CD8-positive, alpha-beta memory T cell (primary cell): Measurements from ENCODE around the gene SELENOS. TPM values are rescaled to one million over a fixed set of nuclear protein-coding genes. Genes with fewer than 3 reads are reported as not detected.

Experiments
- CTCF ChIA-PET: fragments of 350-600 bp; sonication (Branson Sonifier 250); formaldehyde crosslinking; loops from one replicate; lab custom pipeline; 2021; ENCODE audit warnings: antibody characterized with exemption; lab: Charles Lee
- POLR2A ChIA-PET: fragments of 350-600 bp; sonication (Branson Sonifier 250); formaldehyde crosslinking; loops from one replicate; lab custom pipeline; 2021; ENCODE audit warnings: antibody characterized with exemption; lab: Charles Lee
- DNase-seq, 5 donors: peaks; one replicate each; pipeline versions ENCODE4 v3.0.0 to v3.0.0-alpha.2; 2020 to 2022; ENCODE audit warnings: mixed read lengths in 1 of 5
- H3K27ac ChIP-seq: one replicate; pipeline ENCODE4 v1.7.0; 2013; ENCODE audit warnings: low read depth, mild to moderate bottlenecking, low read length, moderate library complexity
- H3K27me3 ChIP-seq: 2 replicates; pipeline ENCODE4 v1.7.0; 2013; ENCODE audit warnings: low read length, mild to moderate bottlenecking; ENCODE audit not compliant: insufficient read depth, poor library complexity, severe bottlenecking
- H3K36me3 ChIP-seq: 2 replicates; pipeline ENCODE4 v1.7.0; 2013; ENCODE audit warnings: mild to moderate bottlenecking, low read length, moderate library complexity; ENCODE audit not compliant: insufficient read depth
- H3K4me1 ChIP-seq: 2 replicates; pipeline ENCODE4 v1.7.0; 2013; ENCODE audit warnings: mild to moderate bottlenecking, low read length, moderate library complexity; ENCODE audit not compliant: insufficient read depth
- H3K4me3 ChIP-seq: 2 replicates; pipeline ENCODE4 v1.7.0; 2013; ENCODE audit warnings: mild to moderate bottlenecking, low read length
- H3K9me3 ChIP-seq: 2 replicates; pipeline ENCODE4 v1.7.0; 2013; ENCODE audit warnings: mild to moderate bottlenecking, low read length
- H3K27ac Mint-ChIP-seq, 8 donors: one replicate each; pipeline ENCODE4 v1.8.0; 2020 to 2021; ENCODE audit warnings: mixed read lengths in 8 of 8, mild to moderate bottlenecking in 6 of 8, inconsistent platforms in 3 of 8, moderate library complexity in 3 of 8
- H3K27me3 Mint-ChIP-seq, 2 donors: one replicate each; pipeline ENCODE4 v1.8.0; 2020 to 2021; ENCODE audit warnings: mixed read lengths in 2 of 2, mild to moderate bottlenecking in 1 of 2, moderate library complexity in 1 of 2
- H3K36me3 Mint-ChIP-seq, 3 donors: one replicate each; pipeline ENCODE4 v1.8.0; 2020 to 2021; ENCODE audit warnings: mixed read lengths in 3 of 3, inconsistent platforms in 1 of 3, mild to moderate bottlenecking in 1 of 3
- H3K4me1 Mint-ChIP-seq, 3 donors: one replicate each; pipeline ENCODE4 v1.8.0; 2020 to 2021; ENCODE audit warnings: mixed read lengths in 3 of 3, inconsistent platforms in 1 of 3, mild to moderate bottlenecking in 1 of 3
- H3K4me3 Mint-ChIP-seq, 7 donors: one replicate each; pipeline ENCODE4 v1.8.0; 2020 to 2021; ENCODE audit warnings: mixed read lengths in 7 of 7, mild to moderate bottlenecking in 6 of 7, moderate library complexity in 4 of 7, inconsistent platforms in 2 of 7
- H3K9me3 Mint-ChIP-seq, 5 donors: one replicate each; pipeline ENCODE4 v1.8.0; 2020 to 2022; ENCODE audit warnings: mixed read lengths in 5 of 5, mild to moderate bottlenecking in 3 of 5, moderate library complexity in 2 of 5, inconsistent platforms in 1 of 5
- polyA plus RNA-seq: library from polyadenylated mRNA; unstranded; fragments of 300-500 nt; fragmentation: Illumina TruSeq; gene quantifications from one replicate; pipeline ENCODE4 v1.2.3, GENCODE V29; 2021
- total RNA-seq, 2 experiments: library from RNA; stranded (reverse); gene quantifications; one replicate each; pipeline ENCODE4 v1.2.3, GENCODE V29; 2021

SELENOS gene
- total and polyA plus RNA-seq, 3 experiments from 2014 or later, result 46.7 to 81.2 (median 47.8) TPM

- no peaks in the 10 kb centered on the region for H3K9me3 Mint-ChIP-seq
- H3K27me3 ChIP-seq, result no peaks in the 10 kb centered on the region
- H3K4me1 ChIP-seq, result peaks cover 7% of the 10 kb centered on the region
- peaks cover 0 to 6% of the 10 kb centered on the region in 2 donors for H3K27me3 Mint-ChIP-seq
- H3K36me3 ChIP-seq, result no peaks in the 10 kb centered on the region
- no peaks in the 10 kb centered on the region for H3K9me3 ChIP-seq
- H3K4me1 Mint-ChIP-seq, result peaks cover 7% of the 10 kb centered on the region in 3 donors
- no peak for DNase-seq
- no peak overlapping the region for H3K27ac Mint-ChIP-seq
- no peaks in the 10 kb centered on the region for H3K36me3 Mint-ChIP-seq
- H3K4me3 Mint-ChIP-seq, result no peak overlapping the region
- ChIA-PET CTCF (no interaction called here), POLR2A (no interaction called here)
- no peak overlapping the region for H3K4me3 ChIP-seq
- no peak overlapping the region for H3K27ac ChIP-seq
Observed at GRCh38 chr15:101315736-101316135, 38.5 kb upstream of the SELENOS start.

GRCh38 chr15:101314336-101315125 lies 37.2 kb upstream of the SELENOS start:
- H3K27me3 ChIP-seq, result no peaks in the 10 kb centered on the region
- POLR2A ChIA-PET, result no interaction called here
- H3K27ac ChIP-seq, result no peak overlapping the region
- CTCF ChIA-PET, result interaction anchor here (0.8 kb wide), 1 partner anchor 337 kb away, joined by 3 read pairs; the partner anchor contains the start of gene TM2D3
- no peak overlapping the region for H3K4me3 ChIP-seq
- H3K4me1 ChIP-seq, result no peaks in the 10 kb centered on the region
- no peaks in the 10 kb centered on the region for H3K36me3 Mint-ChIP-seq
- DNase-seq, result peak in 1 of 5 donors; percentile 23
- H3K27me3 Mint-ChIP-seq, result peaks cover 0 to 6% of the 10 kb centered on the region in 2 donors
- H3K4me1 Mint-ChIP-seq, result no peaks in the 10 kb centered on the region
- H3K27ac Mint-ChIP-seq, result peak overlapping the region in 2 of 8 donors; percentile 10 to 12
- H3K4me3 Mint-ChIP-seq, result no peak overlapping the region
- H3K36me3 ChIP-seq, result no peaks in the 10 kb centered on the region
- H3K9me3 Mint-ChIP-seq, result no peaks in the 10 kb centered on the region
- H3K9me3 ChIP-seq, result no peaks in the 10 kb centered on the region

DNA sequence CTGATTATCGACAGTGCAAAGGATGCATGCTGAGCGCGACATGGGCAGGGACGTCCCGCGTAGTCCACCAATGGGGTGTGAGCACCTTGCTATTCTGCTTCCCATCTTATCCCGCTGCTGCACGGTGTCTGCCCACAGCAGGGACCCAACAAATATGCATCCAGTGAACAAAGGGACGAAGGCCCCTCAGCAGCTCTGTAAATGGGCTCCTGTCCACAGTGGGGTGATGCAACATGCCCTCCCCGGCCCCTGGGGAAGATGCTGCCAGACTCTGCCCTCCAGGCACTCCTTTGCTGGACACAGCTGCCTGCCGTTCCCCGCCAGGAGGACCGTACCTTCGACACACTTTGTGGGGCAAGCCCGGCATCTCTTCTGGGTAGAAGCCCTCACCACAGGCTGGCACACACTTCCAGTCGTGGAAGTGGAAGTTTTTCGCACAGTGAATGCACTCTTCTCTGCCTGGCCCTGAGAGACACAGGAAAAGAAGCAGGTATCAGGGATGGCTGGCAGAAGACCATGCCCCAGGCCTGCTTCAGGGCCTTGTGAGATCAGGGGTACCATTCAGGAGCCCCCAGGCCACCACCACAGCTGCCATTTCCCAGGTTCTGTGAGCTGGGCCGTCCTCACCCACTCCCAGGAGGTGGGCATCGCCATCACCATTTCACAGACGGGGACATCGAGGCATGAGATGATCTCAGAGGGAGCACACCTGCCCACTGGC lies 35.9 kb upstream of the SELENOS start:
- Mint-ChIP-seq H3K27ac (peak overlapping the region in 1 of 8 donors; percentile 47), H3K27me3 (peaks cover 0 to 1% of the 10 kb centered on the region in 2 donors), H3K9me3 (no peaks in the 10 kb centered on the region), H3K36me3 (no peaks in the 10 kb centered on the region), H3K4me3 (no peak overlapping the region), H3K4me1 (no peaks in the 10 kb centered on the region)
- Histone ChIP-seq H3K36me3 (no peaks in the 10 kb centered on the region), H3K27ac (no peak overlapping the region), H3K9me3 (no peaks in the 10 kb centered on the region), H3K4me1 (no peaks in the 10 kb centered on the region), H3K27me3 (no peaks in the 10 kb centered on the region), H3K4me3 (no peak overlapping the region)
- ChIA-PET CTCF (interaction anchor here (1.5 kb wide), 1 partner anchor 7 kb away, joined by 5 read pairs; no protein-coding TSS in a partner anchor), POLR2A (no interaction called here)
- DNase-seq, result peak in 1 of 5 donors; percentile 20

DNA sequence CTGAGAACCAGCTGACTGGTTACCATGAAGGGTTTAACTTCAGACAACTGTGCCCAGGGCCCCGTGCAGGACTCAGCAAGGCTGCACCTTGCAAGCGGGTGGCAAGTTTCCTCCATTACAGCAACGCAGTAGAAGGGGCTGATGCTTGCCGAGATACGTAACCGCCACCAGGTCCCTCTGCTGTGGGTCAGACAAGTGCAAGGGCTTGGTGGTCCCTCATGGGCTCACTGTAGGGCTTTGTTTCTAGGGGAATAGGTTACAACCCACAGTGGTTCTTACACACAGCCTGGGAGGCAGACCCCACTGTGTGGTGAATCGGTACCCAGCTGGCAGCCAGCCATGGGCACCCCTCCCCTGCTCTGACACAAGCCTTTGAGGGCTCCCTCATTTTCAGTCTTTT lies 33.2 kb upstream of the SELENOS start:
- H3K4me1 ChIP-seq, result no peaks in the 10 kb centered on the region
- Mint-ChIP-seq H3K27me3 (peaks cover 0 to 7% of the 10 kb centered on the region in 2 donors), H3K4me1 (no peaks in the 10 kb centered on the region), H3K4me3 (no peak overlapping the region), H3K27ac (no peak overlapping the region), H3K36me3 (no peaks in the 10 kb centered on the region), H3K9me3 (no peaks in the 10 kb centered on the region)
- no peak overlapping the region for H3K27ac ChIP-seq
- H3K27me3 ChIP-seq, result no peaks in the 10 kb centered on the region
- CTCF ChIA-PET, result interaction anchor here (1.4 kb wide), 1 partner anchor 9 kb away, joined by 4 read pairs; no protein-coding TSS in a partner anchor
- H3K4me3 ChIP-seq, result no peak overlapping the region
- no peak for DNase-seq
- POLR2A ChIA-PET, result no interaction called here
- H3K36me3 ChIP-seq, result no peaks in the 10 kb centered on the region
- no peaks in the 10 kb centered on the region for H3K9me3 ChIP-seq

- CTCF ChIA-PET, result interaction anchor here (1.4 kb wide), 1 partner anchor 10 kb away, joined by 4 read pairs; no protein-coding TSS in a partner anchor
- no peak overlapping the region for H3K4me3 Mint-ChIP-seq
Observed at GRCh38 chr15:101310161-101310480, 32.8 kb upstream of the SELENOS start.

GRCh38 chr15:101309436-101310160 lies 32.3 kb upstream of the SELENOS start:
- Histone ChIP-seq H3K27ac (no peak overlapping the region), H3K36me3 (no peaks in the 10 kb centered on the region), H3K4me3 (no peak overlapping the region), H3K9me3 (no peaks in the 10 kb centered on the region), H3K4me1 (no peaks in the 10 kb centered on the region), H3K27me3 (no peaks in the 10 kb centered on the region)
- ChIA-PET CTCF (interaction anchor here (1.4 kb wide), 1 partner anchor 10 kb away, joined by 4 read pairs; no protein-coding TSS in a partner anchor), POLR2A (no interaction called here)
- Mint-ChIP-seq H3K27me3 (peaks cover 0 to 7% of the 10 kb centered on the region in 2 donors), H3K4me3 (no peak overlapping the region), H3K27ac (no peak overlapping the region), H3K9me3 (no peaks in the 10 kb centered on the region), H3K36me3 (no peaks in the 10 kb centered on the region), H3K4me1 (no peaks in the 10 kb centered on the region)
- DNase-seq, result no peak

More at GRCh38 chr15:101310161-101310480, 32.8 kb upstream of the SELENOS start:
- DNase-seq, result no peak
- H3K27me3 Mint-ChIP-seq, result peaks cover 0 to 7% of the 10 kb centered on the region in 2 donors
- H3K4me1 Mint-ChIP-seq, result no peaks in the 10 kb centered on the region
- H3K27ac Mint-ChIP-seq, result no peak overlapping the region
- H3K9me3 Mint-ChIP-seq, result no peaks in the 10 kb centered on the region
- Histone ChIP-seq H3K9me3 (no peaks in the 10 kb centered on the region), H3K27me3 (no peaks in the 10 kb centered on the region), H3K27ac (no peak overlapping the region), H3K4me3 (no peak overlapping the region), H3K36me3 (no peaks in the 10 kb centered on the region), H3K4me1 (no peaks in the 10 kb centered on the region)
- H3K36me3 Mint-ChIP-seq, result no peaks in the 10 kb centered on the region
- POLR2A ChIA-PET, result no interaction called here

- Histone ChIP-seq H3K27me3 (no peaks in the 10 kb centered on the region), H3K9me3 (no peaks in the 10 kb centered on the region), H3K4me1 (no peaks in the 10 kb centered on the region), H3K27ac (no peak overlapping the region), H3K4me3 (no peak overlapping the region), H3K36me3 (no peaks in the 10 kb centered on the region)
- no peaks in the 10 kb centered on the region for H3K36me3 Mint-ChIP-seq
- no peak for DNase-seq
- H3K9me3 Mint-ChIP-seq, result no peaks in the 10 kb centered on the region
- CTCF ChIA-PET, result no interaction called here
- H3K4me1 Mint-ChIP-seq, result no peaks in the 10 kb centered on the region
- H3K4me3 Mint-ChIP-seq, result no peak overlapping the region
- no peak overlapping the region for H3K27ac Mint-ChIP-seq
- POLR2A ChIA-PET, result no interaction called here
- H3K27me3 Mint-ChIP-seq, result peaks cover 0 to 7% of the 10 kb centered on the region in 2 donors
Observed at GRCh38 chr15:101308604-101309435, 31.5 kb upstream of the SELENOS start.
